HEK293 (cell line): ENCODE data around the gene ATP8A2.

Experiments used
- KLF1 ChIP-seq: fragments of 450-650 bp; formaldehyde crosslinking; IDR thresholded peaks from 2 replicates; pipeline ENCODE4 v1.5.1; 2016; ENCODE audit warnings: missing biosample characterization, missing genetic modification characterization
- YY1 ChIP-seq: fragments of 450-650 bp; formaldehyde crosslinking; IDR thresholded peaks from 2 replicates; pipeline ENCODE4 v1.5.1; 2018; ENCODE audit warnings: missing biosample characterization, missing genetic modification characterization
- ZNF600 ChIP-seq: fragments of 450-650 bp; formaldehyde crosslinking; IDR thresholded peaks from 2 replicates; pipeline ENCODE4 v1.5.1; 2016; ENCODE audit warnings: missing biosample characterization, missing genetic modification characterization
- ZSCAN23 ChIP-seq: fragments of 450-650 bp; formaldehyde crosslinking; IDR thresholded peaks from 2 replicates; pipeline ENCODE4 v1.5.1; 2016; ENCODE audit warnings: missing biosample characterization, missing genetic modification characterization
- TF ChIP-seq, protein P1 (sequence below): fragments of 450-650 bp; formaldehyde crosslinking; IDR thresholded peaks from 2 replicates; pipeline ENCODE4 v1.5.1; 2016; ENCODE audit warnings: missing biosample characterization, missing genetic modification characterization
- TF ChIP-seq, protein P2 (sequence below): fragments of 450-650 bp; formaldehyde crosslinking; IDR thresholded peaks from 2 replicates; pipeline ENCODE4 v1.5.1; 2016; ENCODE audit warnings: missing biosample characterization, missing genetic modification characterization
- TF ChIP-seq, protein P3 (sequence below): fragments of 450-650 bp; formaldehyde crosslinking; IDR thresholded peaks from 2 replicates; pipeline ENCODE4 v1.5.1; 2016; ENCODE audit warnings: missing biosample characterization, missing genetic modification characterization

- no peak for TF ChIP-seq KLF1
- TF ChIP-seq ZSCAN23 (tag by site-specific recombination) = no peak
- no peak for TF ChIP-seq YY1 (tag by site-specific recombination)
- TF ChIP-seq, protein P1, sequence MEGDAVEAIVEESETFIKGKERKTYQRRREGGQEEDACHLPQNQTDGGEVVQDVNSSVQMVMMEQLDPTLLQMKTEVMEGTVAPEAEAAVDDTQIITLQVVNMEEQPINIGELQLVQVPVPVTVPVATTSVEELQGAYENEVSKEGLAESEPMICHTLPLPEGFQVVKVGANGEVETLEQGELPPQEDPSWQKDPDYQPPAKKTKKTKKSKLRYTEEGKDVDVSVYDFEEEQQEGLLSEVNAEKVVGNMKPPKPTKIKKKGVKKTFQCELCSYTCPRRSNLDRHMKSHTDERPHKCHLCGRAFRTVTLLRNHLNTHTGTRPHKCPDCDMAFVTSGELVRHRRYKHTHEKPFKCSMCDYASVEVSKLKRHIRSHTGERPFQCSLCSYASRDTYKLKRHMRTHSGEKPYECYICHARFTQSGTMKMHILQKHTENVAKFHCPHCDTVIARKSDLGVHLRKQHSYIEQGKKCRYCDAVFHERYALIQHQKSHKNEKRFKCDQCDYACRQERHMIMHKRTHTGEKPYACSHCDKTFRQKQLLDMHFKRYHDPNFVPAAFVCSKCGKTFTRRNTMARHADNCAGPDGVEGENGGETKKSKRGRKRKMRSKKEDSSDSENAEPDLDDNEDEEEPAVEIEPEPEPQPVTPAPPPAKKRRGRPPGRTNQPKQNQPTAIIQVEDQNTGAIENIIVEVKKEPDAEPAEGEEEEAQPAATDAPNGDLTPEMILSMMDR (tag by site-specific recombination) = no peak
- TF ChIP-seq, protein P2, sequence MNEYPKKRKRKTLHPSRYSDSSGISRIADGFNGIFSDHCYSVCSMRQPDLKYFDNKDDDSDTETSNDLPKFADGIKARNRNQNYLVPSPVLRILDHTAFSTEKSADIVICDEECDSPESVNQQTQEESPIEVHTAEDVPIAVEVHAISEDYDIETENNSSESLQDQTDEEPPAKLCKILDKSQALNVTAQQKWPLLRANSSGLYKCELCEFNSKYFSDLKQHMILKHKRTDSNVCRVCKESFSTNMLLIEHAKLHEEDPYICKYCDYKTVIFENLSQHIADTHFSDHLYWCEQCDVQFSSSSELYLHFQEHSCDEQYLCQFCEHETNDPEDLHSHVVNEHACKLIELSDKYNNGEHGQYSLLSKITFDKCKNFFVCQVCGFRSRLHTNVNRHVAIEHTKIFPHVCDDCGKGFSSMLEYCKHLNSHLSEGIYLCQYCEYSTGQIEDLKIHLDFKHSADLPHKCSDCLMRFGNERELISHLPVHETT (tag by site-specific recombination) = no peak
- TF ChIP-seq ZNF600 (tag by site-specific recombination) = no peak
- TF ChIP-seq, protein P3, sequence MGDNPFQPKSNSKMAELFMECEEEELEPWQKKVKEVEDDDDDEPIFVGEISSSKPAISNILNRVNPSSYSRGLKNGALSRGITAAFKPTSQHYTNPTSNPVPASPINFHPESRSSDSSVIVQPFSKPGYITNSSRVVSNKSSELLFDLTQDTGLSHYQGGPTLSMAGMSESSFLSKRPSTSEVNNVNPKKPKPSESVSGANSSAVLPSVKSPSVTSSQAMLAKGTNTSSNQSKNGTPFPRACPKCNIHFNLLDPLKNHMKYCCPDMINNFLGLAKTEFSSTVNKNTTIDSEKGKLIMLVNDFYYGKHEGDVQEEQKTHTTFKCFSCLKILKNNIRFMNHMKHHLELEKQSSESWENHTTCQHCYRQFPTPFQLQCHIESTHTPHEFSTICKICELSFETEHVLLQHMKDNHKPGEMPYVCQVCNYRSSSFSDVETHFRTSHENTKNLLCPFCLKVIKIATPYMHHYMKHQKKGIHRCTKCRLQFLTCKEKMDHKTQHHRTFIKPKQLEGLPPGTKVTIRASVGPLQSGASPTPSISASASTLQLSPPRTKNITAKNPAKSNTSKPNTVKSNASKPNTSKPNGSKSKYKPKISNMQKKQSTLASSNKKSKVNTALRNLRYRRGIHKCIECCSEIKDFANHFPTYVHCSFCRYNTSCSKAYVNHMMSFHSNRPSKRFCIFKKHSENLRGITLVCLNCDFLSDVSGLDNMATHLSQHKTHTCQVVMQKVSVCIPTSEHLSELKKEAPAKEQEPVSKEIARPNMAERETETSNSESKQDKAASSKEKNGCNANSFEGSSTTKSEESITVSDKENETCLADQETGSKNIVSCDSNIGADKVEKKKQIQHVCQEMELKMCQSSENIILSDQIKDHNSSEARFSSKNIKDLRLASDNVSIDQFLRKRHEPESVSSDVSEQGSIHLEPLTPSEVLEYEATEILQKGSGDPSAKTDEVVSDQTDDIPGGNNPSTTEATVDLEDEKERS (tag by site-specific recombination) = no peak
These were observed 307.4 kb downstream of the ATP8A2 start for GRCh38 chr13:25679159-25679558.
